Kidney epithelial cell (primary cell): Measurements from ENCODE around the gene HPCAL1. TPM values are rescaled to one million over a fixed set of nuclear protein-coding genes. Genes with fewer than 3 reads are reported as not detected.

Source experiments
- DNase-seq: peaks from one replicate; pipeline ENCODE4 v3.0.0-alpha.2; 2010; ENCODE audit warnings: low read depth
- H3K27me3 ChIP-seq: 2 replicates; pipeline ENCODE4 v1.6.0; 2011; ENCODE audit warnings: low read length; ENCODE audit not compliant: control insufficient read depth, insufficient read depth
- H3K36me3 ChIP-seq: 2 replicates; pipeline ENCODE4 v1.5.1; 2011; ENCODE audit warnings: low read length; ENCODE audit not compliant: control insufficient read depth, insufficient read depth
- H3K4me3 ChIP-seq: 2 replicates; pipeline ENCODE4 v1.5.1; 2011; ENCODE audit warnings: low read depth, mild to moderate bottlenecking, control low read depth, low read length
- CTCF ChIP-seq: IDR thresholded peaks from 2 replicates; pipeline ENCODE4 v1.5.1; 2011; ENCODE audit warnings: mild to moderate bottlenecking, moderate library complexity, low read length, control low read depth, inconsistent platforms; ENCODE audit not compliant: insufficient read depth, poor library complexity, severe bottlenecking
- total RNA-seq: library from RNA; depleted of rRNA; stranded (reverse); fragments of >200 nt; gene quantifications from 2 replicates; pipeline ENCODE4 v1.2.3, GENCODE V29; 2015

The HPCAL1 gene
- total RNA-seq, 1 donor from 2014 or later, result 33.7 TPM

- TF ChIP-seq CTCF, result no peak
- H3K27me3 ChIP-seq, result no peaks in the 10 kb centered on the region
- H3K4me3 ChIP-seq, result no peak overlapping the region
- H3K36me3 ChIP-seq, result no peaks in the 10 kb centered on the region
- DNase-seq, result no peak
Measured at GRCh38 chr2:10329580-10329879, 26.8 kb downstream of the HPCAL1 start.

- Histone ChIP-seq H3K36me3 (no peaks in the 10 kb centered on the region), H3K4me3 (no peak overlapping the region), H3K27me3 (no peaks in the 10 kb centered on the region)
- TF ChIP-seq CTCF, result no peak
- no peak for DNase-seq
Measured at GRCh38 chr2:10329880-10330699, 27.4 kb downstream of the HPCAL1 start.

- no peaks in the 10 kb centered on the region for H3K36me3 ChIP-seq
- DNase-seq, result no peak
- H3K4me3 ChIP-seq, result no peak overlapping the region
- H3K27me3 ChIP-seq, result no peaks in the 10 kb centered on the region
- TF ChIP-seq CTCF, result no peak
Measured at GRCh38 chr2:10330700-10331026, 28.0 kb downstream of the HPCAL1 start.

GRCh38 chr2:10331027-10331701 is 28.5 kb downstream of the HPCAL1 start:
- H3K27me3 ChIP-seq, result no peaks in the 10 kb centered on the region
- no peak for DNase-seq
- no peak for TF ChIP-seq CTCF
- no peaks in the 10 kb centered on the region for H3K36me3 ChIP-seq
- H3K4me3 ChIP-seq, result no peak overlapping the region

- no peak for TF ChIP-seq CTCF
- Histone ChIP-seq H3K27me3 (no peaks in the 10 kb centered on the region), H3K36me3 (no peaks in the 10 kb centered on the region), H3K4me3 (no peak overlapping the region)
- no peak for DNase-seq
Measured at GRCh38 chr2:10331702-10332401, 29.1 kb downstream of the HPCAL1 start.
